T47D (cell line): ENCODE measurements around the gene CHST15.

Experiments
- DNase-seq, 2 experiments: peaks; one replicate each; pipeline versions ENCODE4 v3.0.0 to v3.0.0-alpha.2; 2011 to 2012; ENCODE audit warnings: low read depth in 1 of 2, low spot score in 1 of 2
- JUND ChIP-seq: IDR thresholded peaks from 2 replicates; pipeline ENCODE4 v1.6.1; 2012; ENCODE audit warnings: low read depth
- in situ Hi-C: cut with HindIII; loops from 2 replicates; pipeline ENCODE4 v1.10.0; 2016; ENCODE audit warnings: low sequenced_read_pairs, low pct_unique_long_range_greater_than_20kb

Gene CHST15

DNA sequence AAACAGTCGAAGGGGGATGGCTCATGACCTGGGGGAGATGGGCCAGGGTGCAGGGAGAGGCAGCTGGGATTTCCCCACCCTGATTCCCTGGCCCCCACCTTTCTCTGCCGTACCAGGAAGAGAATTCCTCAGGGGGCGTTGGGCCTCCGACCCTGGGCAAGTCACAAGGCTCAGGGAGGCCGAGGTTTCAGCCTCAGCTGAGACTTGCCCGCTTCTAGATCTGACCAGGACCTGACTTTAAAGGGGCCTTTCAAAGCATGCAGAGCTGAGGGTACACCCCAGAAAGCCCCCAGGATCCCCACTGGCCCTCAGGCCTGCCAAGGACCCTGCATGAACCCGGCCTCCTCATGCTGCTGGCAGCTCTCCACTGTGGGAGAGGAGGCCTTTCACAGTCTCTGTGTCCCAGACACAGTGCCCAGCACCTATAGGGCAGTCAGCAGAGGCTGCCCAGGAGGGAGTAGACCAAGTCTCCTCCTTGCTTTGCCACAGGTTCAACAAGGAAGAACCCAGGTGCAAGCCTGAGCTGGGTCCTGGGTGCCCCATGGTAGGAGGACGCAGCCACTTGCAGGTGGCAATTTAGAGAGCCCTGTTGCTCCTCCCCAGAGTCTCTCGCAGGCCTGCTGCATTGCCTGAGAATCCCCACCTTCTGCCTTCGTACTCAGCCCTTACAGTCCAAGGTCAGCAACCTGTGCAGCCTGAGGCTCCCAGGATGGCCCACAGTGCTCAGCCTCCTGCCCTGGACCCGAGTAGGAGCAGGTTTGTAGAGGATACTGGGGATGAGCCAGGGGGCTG, 89.3 kb downstream of the CHST15 start:
- no peak for DNase-seq
- TF ChIP-seq JUND = no peak
- in situ Hi-C loops = no loop called here

DNA sequence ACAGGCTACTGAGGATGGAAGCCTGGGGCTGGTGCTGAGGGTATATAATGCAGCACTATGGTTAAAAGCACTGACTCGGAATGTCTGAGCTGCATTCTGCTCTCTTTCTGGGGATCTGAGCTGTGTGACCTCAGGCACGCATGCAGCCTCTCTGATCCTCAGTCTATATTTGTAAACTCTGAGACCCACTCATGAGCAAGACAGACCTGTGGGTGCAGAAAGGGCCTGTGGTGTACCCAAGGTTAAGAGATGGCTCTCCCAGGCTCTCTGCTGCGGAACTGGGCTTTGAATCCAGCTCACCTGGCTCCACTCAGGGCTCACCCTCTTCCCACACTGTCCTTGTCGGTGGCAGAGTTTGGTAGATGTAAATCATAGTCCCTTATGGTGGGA, 89.9 kb downstream of the CHST15 start:
- in situ Hi-C loops = no loop called here
- no peak for TF ChIP-seq JUND
- no peak for DNase-seq

- in situ Hi-C loops = no loop called here
- DNase-seq = no peak
- TF ChIP-seq JUND = no peak
These were observed 90.4 kb downstream of the CHST15 start for GRCh38 chr10:124003070-124003419.

GRCh38 chr10:124002391-124003069, 90.9 kb downstream of the CHST15 start:
- in situ Hi-C loops = no loop called here
- TF ChIP-seq JUND = no peak
- no peak for DNase-seq

- in situ Hi-C loops = no loop called here
- no peak for DNase-seq
- TF ChIP-seq JUND = no peak
These were observed 91.8 kb downstream of the CHST15 start for GRCh38 chr10:124001391-124002148.

- TF ChIP-seq JUND = no peak
- DNase-seq = no peak
- in situ Hi-C loops = no loop called here
These were observed 92.6 kb downstream of the CHST15 start for GRCh38 chr10:124000792-124001201.

- no peak for TF ChIP-seq JUND
- no peak for DNase-seq
- in situ Hi-C loops = no loop called here
These were observed 93.3 kb downstream of the CHST15 start for GRCh38 chr10:123999956-124000615.

DNA sequence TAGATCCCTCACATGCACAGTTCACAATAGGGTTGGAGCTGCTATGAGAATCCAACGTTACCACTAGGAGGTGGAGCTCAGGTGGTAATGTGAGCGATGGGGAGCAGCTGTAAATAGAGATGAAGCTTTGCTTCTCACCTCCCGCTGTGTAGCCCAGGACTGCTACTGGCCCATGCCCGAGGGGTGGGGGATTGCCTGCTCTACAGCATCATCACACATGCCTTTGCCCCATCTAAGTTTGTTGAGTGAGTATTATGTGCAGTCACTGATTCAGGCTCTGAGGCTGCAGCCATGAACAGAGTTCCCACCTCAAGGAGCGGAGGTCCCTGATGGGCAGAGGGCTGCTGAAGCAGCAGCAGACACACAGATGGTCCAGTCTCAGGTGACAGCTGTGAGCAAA, 94.1 kb downstream of the CHST15 start:
- in situ Hi-C loops = no loop called here
- DNase-seq = no peak
- no peak for TF ChIP-seq JUND

DNA sequence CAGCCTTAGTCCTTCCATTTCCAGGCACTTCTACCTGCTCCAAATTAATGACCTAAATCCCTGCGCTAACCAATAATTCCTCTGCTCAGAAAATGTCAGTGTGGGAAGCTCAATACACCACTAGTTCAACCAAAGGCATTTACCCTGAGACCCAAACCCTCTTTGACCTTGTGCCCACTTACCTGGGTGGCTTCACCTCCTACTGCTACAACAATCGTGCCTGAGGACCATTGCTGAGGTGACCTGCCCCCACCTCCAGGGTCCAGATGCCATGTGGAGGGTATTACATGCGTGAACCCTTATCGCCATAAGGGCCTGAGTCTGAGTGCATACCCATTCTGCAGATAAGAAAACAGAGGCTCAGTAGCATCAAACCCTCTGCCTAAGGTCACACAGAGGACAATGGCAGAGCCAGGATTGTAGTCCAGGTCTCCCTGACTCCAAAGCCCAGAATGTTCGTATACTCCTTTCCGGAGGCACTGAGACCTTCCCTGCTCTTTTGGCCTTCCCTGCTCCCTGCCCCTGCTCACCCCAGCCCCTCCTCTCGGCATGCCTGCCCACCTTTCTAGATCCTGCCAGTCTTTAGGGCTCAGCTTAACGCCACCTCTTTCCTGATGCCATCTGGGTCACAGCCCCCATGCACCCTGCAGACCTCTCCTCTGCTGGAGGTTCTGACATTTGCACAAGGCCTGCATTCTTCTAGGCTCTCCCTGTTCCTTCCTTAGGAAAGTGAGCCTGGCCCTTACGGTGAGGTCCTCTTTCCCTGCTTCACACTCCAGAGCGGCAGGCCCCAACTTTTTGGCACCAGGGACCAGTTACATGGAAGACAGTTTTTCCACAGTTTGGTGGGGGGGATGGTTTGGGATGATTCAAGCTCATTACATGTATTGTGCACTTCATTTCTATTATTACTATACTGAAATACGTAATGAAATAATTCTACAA, 94.9 kb downstream of the CHST15 start:
- TF ChIP-seq JUND = no peak
- in situ Hi-C loops = no loop called here
- DNase-seq = no peak

- TF ChIP-seq JUND = no peak
- in situ Hi-C loops = no loop called here
- no peak for DNase-seq
These were observed 95.8 kb downstream of the CHST15 start for GRCh38 chr10:123997486-123998196.

DNA sequence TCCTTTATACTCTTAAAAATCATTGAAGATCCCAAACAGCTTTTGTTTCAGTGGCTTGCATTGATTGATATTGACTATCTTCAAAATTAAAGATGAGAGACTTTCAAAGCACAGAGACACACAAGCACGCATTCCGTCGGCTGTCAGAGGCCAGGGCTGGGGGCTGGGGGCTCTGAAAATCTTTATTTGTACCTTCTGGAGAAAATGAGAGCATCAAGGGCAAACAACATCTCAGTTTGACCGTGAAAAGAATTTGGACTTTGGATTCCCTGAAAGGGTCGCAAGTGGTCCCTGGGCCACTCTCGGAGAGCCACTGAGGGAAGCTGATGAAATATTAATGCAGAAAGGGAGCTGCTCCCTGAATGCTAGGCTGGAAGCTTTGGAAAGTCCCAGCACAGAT, 96.4 kb downstream of the CHST15 start:
- in situ Hi-C loops = no loop called here
- DNase-seq = no peak
- no peak for TF ChIP-seq JUND
